KG1 (cell line): ENCODE measurements around the gene FHOD3.

ENCODE experiments used
- DNase-seq: peaks from one replicate; lab custom pipeline; 2025; lab: John Stamatoyannopoulos, UW

Gene FHOD3

DNA sequence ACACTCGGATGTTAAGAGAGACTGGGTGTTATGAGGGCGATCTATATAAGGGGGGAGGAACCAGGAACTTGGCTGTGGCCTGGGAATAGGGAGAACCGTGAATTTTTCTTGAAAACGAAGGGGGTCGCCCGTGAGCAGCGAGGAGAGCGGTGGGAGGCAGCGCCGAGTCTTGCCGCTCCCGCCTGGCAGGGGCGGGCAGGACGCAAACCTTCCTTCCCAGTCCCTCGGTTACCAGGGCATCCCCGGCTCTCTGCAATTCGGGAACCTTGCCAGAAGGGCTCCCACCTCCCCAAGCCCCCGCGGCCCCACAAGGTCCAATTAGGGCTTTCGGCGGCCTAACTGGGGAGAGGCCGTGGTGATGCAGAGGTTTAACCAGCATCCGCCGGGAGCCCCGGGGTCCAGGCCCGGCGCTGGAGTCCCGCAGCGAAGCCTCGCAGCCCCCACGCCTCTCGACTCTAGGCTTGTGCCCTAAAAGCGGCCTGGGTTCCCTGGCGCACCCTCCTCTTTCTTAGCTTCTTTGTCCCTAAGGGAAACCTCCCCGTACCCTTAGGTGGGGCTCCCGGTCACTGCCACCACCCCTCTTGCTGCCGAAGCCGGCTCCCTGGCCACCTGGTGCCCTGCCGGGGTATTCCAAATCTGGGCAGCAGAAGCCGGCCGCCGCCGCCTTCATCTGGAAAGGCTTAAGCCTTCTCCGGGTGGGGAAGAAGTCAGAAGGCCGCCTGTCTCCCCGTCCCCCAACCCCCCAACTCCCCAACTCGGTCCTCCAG, 680 bp upstream of the FHOD3 start:
- DNase-seq, result no peak

DNA sequence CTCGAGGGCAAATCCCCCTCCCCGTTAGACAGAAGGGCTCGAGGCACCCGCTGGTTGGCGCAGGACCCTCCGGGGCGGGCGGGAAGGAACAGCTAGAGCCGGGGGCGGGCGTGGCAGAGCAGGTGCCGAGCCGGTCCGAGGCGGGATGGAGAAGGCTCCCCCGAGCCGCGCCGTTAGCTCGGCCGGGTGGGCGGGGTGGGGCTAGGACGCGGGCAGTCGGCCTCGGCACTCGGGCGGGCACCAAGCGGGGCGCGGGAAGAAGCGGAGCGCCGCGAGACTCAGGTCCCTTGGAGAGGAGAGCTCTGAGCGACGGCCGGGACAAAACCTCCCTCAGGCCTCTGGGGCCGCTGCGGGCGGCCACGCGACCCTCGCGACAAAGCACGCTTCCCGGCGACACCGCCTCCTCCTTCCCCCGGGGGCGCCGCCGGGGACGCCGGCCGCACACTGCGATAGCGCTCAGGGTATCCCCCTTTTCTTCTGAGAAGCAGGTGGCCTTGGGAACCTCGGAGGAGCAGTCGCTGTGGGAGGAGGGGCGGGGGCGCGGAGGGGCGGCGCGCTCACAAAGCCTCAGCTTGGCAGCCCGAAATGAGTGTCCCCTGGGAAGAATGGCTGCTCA, 721 bp downstream of the FHOD3 start:
- DNase-seq, result no peak

- DNase-seq, result no peak
These were observed 1.5 kb downstream of the FHOD3 start for GRCh38 chr18:36299015-36299414.

- DNase-seq, result no peak
These were observed 2.7 kb downstream of the FHOD3 start for GRCh38 chr18:36300211-36300610.

DNA sequence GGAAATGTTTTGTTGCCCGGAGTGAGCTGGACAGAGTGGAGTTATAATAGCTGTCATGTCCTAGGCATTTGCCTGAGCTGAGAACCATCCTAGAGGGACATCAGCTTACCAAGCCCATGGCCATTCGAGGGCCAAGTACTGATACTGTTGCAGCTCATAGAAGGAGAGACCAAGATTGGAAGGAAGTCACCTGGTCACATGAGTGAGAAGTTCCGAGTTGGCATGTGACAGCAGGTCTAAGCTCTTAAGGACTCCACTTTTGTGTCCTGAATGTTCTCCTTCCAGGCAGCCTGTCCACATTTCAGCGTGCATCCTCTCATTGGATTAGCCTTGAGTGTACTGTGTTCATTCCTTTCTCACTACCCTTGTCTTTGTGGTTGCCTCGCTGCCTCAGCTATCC, 4.4 kb downstream of the FHOD3 start:
- DNase-seq, result no peak

- DNase-seq, result no peak
These were observed 5.2 kb downstream of the FHOD3 start for GRCh38 chr18:36302676-36303075.

DNA sequence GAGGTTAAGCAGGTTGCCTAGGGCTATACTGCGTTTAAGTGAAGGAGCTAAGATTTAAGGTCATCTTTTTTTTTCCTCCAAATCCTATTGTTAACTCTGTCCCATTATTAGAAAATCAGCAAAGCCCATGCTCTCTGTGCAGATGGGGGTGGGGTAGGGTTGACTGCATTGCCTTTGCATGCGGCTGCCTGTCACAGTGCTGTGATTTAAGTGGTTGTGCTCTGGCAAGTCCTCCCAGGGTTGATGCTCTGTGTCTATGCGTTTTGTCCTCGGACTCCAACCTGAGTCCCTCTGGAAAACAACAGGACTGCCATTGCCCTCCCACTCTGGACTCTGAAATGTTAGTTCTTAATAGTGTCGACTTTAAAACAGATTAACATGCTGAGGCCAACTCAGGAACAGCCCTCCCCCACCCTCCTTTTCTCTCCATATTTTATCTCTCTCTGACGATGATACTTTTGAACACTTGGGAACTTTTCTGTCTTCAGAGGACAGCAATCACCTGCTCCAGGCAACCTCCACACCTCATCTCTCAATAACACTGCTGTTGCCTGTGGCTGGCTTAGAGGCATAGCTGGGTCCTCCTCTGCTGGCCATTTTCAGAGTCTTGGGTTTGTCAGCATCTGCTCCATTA, 5.8 kb downstream of the FHOD3 start:
- no peak for DNase-seq

DNA sequence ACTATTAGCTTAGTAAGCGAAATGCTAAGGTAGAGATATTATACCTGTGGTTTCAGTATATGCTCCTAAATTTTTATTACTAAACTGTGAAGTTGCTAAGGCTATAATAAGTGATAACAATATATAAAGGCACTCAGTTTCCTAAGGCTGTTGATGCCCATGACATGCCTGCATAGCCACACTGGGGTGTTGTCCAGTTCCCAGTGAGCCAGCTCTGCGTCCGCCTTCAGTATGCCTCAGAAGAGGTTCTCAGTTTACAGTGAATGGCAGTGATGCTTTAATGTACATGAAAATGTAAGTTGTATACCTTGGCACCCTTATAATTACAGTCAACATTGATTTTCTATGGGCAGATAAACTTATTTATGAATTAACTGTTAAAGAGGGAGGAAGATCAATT, 7.2 kb downstream of the FHOD3 start:
- DNase-seq, result no peak

DNA sequence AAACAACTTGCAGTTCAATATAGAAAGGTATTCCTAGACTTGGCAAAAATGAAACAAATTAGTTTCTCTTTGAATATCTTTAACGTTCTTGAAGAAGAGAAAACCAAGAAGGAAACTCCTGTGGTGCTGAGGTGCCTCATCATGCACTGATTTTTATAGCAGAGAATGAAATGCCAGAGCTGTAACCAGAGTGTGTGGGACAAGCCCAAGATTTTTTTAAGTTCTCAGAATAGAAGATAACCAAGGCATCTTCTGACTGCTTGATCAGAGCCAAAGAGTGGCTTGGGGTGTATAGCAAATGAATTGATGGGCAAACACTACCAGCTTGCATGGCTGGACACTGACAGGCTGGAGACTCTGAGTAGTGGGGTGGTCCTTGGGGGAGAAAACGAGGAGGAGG, 7.9 kb downstream of the FHOD3 start:
- DNase-seq, result no peak

- no peak for DNase-seq
These were observed 10.0 kb downstream of the FHOD3 start for GRCh38 chr18:36307513-36307912.

- DNase-seq, result no peak
These were observed 11.4 kb downstream of the FHOD3 start for GRCh38 chr18:36308711-36309435.

- no peak for DNase-seq
These were observed 12.2 kb downstream of the FHOD3 start for GRCh38 chr18:36309436-36310391.

DNA sequence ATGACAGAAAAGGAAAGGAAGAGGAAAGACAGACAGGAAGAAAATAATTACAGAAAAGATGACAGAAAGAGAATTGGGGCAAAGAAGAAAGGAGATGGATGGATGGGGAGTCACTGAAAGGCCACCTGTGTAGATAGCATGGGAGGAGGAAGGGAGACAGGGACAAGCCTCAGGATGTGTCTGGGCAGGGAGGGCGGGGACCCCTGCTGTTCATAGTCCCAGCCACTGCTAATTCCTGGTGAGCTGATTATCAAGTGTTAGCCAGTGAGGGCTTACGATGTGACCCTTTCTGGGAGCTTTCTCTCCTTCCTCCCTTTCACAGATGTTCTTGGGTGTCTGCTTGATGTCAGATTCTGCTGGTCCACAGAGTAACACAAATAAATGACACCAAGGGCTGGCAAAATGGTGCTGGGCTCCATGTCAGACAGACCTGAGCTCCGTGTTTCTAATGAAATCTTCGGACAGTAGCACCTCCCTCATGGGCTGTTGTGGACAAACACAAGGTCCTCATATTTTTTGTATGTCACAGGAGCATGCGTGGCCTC, 13.6 kb downstream of the FHOD3 start:
- DNase-seq, result no peak

DNA sequence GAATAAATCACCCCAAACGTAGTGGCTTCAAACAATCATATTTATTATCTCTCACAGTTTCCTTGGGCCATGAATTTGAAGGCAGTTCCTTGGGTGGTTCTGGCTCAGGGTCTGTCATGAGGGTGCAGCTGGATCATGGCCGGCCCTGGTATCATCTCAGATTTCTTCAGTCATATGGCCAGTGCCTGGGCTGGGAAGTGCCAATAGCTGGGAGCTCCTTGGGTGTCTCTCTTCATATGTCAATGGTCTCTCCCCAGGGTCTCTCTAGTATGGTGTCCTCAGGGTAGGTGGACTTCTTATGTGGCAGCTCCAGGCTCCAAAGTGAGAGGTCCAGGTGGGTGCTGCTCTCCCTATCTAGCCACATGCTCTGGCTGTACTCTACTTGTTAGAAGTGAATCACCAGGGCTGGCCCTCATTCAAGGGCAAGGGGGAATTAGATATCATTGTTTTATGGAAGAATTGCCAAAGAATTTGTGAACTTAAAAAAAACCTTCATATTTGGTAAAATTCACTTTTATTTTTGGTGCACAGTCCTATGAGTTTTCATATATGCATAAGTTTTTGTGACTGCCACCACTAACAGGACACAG, 15.4 kb downstream of the FHOD3 start:
- DNase-seq, result no peak

DNA sequence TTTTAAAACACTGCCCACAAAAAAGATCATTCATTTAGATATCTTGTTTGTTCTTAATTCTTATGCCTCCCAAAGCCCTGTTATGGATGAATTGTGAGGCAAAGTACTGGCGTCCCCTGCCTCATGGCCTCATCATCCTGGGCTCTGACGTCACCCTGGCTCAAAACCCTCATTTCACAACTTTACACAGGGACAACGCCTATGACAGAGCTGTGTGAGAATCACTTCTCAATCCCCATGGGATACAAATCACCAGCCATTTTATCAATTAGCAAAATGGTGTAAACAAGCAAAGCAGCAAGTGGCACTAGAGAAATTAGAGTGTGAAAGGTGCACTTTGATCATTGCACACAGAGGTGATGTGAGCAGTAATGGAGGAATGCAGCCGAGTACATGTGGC, 16.6 kb downstream of the FHOD3 start:
- DNase-seq, result no peak

DNA sequence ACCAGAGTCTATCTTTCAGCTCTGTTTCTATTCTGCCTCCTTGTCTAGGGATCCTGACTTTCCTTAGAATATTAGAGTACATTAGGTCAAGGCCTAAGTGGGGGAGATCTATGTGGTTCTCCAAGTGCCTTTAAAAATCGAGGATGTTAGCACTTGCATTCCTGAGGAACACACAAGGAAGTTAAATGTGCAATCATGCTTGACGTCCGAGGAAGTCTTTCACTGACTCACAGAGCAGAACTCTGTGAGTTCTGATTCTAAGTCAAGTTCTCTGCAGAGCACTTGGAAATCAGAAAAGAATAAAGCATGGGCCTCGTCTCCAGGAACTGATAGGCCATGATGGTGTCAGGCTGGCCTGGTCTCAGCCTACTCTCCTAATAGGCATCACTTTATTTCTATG, 17.2 kb downstream of the FHOD3 start:
- no peak for DNase-seq

DNA sequence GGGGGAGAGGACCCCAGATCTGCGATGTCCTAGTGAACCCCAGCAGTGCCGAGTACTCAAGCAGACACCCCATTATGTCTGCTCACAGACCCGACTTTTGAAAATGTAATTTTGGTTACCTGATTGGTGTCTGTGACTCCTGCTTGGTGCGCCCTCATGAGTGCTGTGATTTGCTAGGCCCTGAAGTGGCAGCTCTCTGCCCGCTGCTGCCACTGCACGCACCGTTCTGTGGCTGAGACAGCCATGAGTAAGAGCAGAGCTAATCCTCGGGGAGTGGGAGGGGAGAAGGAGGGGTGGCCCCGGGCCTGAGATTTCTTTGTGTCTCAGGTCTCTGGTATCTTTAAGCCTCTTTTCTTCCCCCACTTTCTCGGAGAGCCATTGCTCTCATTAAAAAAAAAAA, 18.2 kb downstream of the FHOD3 start:
- no peak for DNase-seq

DNA sequence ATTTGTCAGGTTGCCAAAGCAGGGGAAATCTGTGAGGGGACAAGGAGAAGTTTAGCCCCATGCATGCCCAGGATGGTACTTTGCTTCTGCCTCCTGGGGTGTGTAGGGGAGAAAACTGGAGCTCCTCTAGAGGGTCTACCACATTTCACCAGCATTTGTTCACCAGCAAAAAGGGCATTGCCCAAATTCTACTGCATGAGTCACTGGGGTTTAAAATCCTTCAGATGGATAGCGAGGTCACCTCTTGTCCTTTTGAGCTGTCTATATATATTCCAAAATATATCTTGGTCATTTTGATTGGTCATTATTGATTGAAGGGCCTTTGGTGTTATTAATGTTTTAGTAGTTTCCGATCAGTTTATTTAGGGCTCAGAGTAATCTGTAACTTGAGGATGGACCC, 18.7 kb downstream of the FHOD3 start:
- no peak for DNase-seq

DNA sequence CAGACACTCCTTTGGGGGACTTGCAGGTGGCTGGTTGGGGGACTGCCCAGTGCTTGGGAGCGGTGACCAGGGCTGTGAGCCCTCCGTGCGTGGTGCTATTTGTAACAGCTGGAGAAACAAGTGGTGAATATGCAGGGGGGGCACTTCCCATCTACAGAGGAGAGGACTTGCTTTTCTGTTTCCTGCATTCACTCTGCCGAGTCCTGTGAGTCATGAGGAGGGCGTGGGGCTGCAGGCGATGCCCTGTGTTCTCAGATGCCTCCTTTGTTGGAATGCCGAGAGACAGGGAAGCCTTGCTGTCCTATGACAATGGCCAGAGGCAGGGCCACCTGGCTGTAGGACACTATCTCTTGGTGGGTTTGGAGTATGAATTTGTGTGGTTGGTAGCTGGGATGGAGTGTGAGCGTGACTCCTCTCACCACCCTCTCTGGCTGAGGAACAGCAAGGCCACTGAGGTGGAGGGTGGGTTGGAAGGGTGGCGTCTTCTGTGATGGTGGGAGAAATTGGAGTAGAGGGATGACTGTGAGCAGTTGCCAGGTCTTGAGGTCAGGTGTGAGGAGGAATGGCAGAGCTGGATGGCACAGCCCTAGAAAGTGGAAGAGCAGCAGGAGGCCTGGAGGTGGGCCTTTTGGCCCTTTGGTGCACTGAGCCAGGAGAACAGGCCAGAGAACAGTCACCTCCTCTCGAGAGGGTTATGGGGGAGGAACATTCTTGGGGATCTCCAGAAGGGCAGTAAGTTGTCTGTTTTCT, 24.3 kb downstream of the FHOD3 start:
- no peak for DNase-seq

GRCh38 chr18:36322408-36322728, 24.9 kb downstream of the FHOD3 start:
- no peak for DNase-seq
